HL-60 (cell line): ENCODE data around the gene JPT2.

Experiments used
- DNase-seq, 2 experiments: peaks; one replicate each; pipeline ENCODE4 v3.0.0-alpha.2; 2010 to 2020; ENCODE audit warnings: low read depth in 1 of 2, low spot score in 1 of 2
- H3K27ac ChIP-seq: fragments of 250-450 bp; sonication (Bioruptor Pico); replicated peaks from 2 replicates; pipeline ENCODE4 v1.5.1; 2020; ENCODE audit warnings: mild to moderate bottlenecking, moderate library complexity
- H3K27me3 ChIP-seq: fragments of 250-450 bp; sonication (Bioruptor Pico); 2 replicates; pipeline ENCODE4 v1.5.1; 2021; ENCODE audit warnings: mild to moderate bottlenecking, moderate library complexity; ENCODE audit not compliant: insufficient read depth, poor library complexity, severe bottlenecking
- H3K4me3 ChIP-seq: replicated peaks from 2 replicates; pipeline ENCODE4 v1.5.1; 2011; ENCODE audit warnings: mild to moderate bottlenecking, control low read depth, low read length; ENCODE audit not compliant: insufficient read depth
- GABPA ChIP-seq: IDR thresholded peaks from 2 replicates; pipeline ENCODE4 v1.6.1; 2012; ENCODE audit warnings: low read depth
- POLR2AphosphoS5 ChIP-seq: IDR thresholded peaks from 2 replicates; pipeline ENCODE4 v1.6.1; 2012; ENCODE audit warnings: low read depth
- SPI1 ChIP-seq: IDR thresholded peaks from 2 replicates; pipeline ENCODE4 v1.6.1; 2012; ENCODE audit warnings: low read depth, mild to moderate bottlenecking, borderline replicate concordance
- TF ChIP-seq, protein P1 (sequence below): IDR thresholded peaks from 2 replicates; pipeline ENCODE4 v1.6.1; 2012; ENCODE audit warnings: low read depth; ENCODE audit not compliant: insufficient replicate concordance
- TF ChIP-seq, protein P2 (sequence below): IDR thresholded peaks from one replicate; pipeline ENCODE4 v1.5.1; 2011; ENCODE audit warnings: low read length, control low read depth, inconsistent platforms; ENCODE audit not compliant: insufficient read depth

The JPT2 gene

DNA sequence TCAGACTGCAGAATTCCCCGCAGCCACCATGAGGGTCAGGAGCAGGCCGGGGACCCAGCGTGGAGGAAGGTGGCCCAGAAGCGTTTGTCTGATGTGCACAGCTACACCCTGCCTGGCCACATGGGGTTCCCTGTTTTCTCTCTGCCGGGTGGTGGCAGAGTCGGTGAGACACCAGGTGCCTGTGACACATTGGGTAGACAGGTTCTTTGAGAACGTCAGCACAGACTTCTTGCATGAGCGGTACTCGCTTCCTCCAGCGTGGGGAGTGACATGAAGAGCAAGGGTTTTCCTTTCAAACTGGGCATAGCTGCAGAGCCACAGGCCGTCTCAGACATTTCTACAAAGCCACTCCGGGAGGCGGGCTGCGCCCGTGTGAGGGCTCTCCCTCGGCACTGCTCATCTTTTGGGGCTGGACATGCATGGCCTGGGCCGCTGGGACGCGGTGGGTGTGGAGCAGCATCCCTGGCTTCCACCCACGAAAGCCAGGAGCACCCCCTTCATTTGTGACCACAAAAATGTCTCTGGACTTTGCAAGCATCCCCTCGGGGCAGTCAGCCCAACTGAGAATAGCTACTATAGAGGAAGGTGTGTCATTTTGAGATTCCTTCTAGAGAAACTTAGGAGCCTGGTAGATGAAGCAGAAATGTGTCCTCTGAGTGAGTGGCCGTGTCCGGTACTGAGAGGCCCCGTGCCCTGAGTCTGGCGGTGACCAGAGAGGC is 67.3 kb downstream of the JPT2 start:
- no peak for TF ChIP-seq GABPA
- no peak for TF ChIP-seq POLR2AphosphoS5
- TF ChIP-seq, protein P1, sequence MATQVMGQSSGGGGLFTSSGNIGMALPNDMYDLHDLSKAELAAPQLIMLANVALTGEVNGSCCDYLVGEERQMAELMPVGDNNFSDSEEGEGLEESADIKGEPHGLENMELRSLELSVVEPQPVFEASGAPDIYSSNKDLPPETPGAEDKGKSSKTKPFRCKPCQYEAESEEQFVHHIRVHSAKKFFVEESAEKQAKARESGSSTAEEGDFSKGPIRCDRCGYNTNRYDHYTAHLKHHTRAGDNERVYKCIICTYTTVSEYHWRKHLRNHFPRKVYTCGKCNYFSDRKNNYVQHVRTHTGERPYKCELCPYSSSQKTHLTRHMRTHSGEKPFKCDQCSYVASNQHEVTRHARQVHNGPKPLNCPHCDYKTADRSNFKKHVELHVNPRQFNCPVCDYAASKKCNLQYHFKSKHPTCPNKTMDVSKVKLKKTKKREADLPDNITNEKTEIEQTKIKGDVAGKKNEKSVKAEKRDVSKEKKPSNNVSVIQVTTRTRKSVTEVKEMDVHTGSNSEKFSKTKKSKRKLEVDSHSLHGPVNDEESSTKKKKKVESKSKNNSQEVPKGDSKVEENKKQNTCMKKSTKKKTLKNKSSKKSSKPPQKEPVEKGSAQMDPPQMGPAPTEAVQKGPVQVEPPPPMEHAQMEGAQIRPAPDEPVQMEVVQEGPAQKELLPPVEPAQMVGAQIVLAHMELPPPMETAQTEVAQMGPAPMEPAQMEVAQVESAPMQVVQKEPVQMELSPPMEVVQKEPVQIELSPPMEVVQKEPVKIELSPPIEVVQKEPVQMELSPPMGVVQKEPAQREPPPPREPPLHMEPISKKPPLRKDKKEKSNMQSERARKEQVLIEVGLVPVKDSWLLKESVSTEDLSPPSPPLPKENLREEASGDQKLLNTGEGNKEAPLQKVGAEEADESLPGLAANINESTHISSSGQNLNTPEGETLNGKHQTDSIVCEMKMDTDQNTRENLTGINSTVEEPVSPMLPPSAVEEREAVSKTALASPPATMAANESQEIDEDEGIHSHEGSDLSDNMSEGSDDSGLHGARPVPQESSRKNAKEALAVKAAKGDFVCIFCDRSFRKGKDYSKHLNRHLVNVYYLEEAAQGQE = no peak
- TF ChIP-seq SPI1 = no peak
- TF ChIP-seq, protein P2, sequence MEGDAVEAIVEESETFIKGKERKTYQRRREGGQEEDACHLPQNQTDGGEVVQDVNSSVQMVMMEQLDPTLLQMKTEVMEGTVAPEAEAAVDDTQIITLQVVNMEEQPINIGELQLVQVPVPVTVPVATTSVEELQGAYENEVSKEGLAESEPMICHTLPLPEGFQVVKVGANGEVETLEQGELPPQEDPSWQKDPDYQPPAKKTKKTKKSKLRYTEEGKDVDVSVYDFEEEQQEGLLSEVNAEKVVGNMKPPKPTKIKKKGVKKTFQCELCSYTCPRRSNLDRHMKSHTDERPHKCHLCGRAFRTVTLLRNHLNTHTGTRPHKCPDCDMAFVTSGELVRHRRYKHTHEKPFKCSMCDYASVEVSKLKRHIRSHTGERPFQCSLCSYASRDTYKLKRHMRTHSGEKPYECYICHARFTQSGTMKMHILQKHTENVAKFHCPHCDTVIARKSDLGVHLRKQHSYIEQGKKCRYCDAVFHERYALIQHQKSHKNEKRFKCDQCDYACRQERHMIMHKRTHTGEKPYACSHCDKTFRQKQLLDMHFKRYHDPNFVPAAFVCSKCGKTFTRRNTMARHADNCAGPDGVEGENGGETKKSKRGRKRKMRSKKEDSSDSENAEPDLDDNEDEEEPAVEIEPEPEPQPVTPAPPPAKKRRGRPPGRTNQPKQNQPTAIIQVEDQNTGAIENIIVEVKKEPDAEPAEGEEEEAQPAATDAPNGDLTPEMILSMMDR = no peak
- H3K27ac ChIP-seq = no peak overlapping the region
- H3K4me3 ChIP-seq = no peak overlapping the region
- H3K27me3 ChIP-seq = no peaks in the 10 kb centered on the region
- DNase-seq = no peak

DNA sequence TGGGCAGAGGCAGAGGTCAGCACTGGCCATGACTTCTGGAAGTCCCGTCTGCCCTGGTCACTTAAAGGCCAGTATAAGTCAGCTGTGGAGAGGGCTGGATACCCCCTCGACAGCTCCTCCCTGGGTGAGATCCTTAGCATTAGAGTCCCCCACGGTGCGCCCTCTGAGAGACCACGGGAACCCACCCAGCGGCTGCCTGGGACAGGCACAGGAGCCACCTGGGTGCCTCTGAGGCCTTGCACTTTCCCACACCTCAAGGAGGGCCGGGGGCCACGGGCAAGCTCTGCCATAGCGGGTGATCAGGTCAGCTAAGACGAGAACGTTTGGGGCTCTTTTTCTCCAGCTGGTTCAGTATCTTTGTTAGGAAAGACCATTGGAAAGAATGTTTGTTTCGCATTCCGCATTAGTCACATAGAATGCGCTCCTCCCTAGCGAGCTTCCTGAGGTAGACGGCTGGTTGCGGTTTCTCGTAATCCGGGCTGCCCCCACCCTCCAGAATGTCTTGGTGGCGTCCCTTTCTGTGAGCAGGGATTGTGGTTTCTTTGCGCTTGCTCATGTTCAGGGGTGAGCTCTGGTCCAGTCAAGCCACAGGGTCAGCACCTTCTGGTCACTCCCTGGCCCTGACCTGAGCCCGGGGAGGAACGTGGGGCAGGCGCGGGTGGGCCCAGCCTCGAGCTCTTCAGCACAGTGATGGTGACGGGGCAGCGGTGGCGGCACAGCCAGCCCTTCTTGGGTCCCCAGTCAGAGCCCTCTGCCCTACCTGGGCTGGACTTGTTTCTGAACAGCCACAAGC is 68.0 kb downstream of the JPT2 start:
- H3K27me3 ChIP-seq = no peaks in the 10 kb centered on the region
- no peak overlapping the region for H3K4me3 ChIP-seq
- no peak for DNase-seq
- H3K27ac ChIP-seq = no peak overlapping the region
- TF ChIP-seq SPI1 = no peak
- TF ChIP-seq, protein P1 = no peak
- TF ChIP-seq, protein P2 = no peak
- no peak for TF ChIP-seq GABPA
- no peak for TF ChIP-seq POLR2AphosphoS5

DNA sequence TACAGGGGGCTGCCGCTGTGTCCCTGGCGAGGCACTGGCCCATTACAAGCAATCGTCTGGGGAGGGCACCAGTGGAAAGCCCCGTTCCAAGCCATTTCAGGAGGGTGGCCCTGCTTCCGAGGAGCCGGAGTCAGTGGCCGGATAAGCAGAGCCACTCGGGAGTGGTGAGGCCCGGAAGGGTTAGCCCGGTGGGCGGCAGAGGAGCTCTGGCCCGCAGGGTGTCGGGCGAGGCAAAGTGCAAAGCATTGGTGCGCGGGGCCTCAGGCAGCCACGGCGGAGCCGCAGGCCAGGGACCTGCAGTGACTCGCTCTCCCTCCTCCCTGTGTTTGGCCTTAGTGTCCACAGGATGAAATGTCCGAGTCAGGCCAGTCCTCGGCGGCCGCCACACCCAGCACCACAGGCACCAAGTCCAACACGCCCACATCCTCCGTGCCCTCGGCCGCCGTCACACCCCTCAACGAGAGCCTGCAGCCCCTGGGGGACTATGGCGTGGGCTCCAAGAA is 68.7 kb downstream of the JPT2 start:
- no peak overlapping the region for H3K27ac ChIP-seq
- no peak for DNase-seq
- H3K27me3 ChIP-seq = no peaks in the 10 kb centered on the region
- TF ChIP-seq POLR2AphosphoS5 = no peak
- TF ChIP-seq, protein P2 = no peak
- TF ChIP-seq GABPA = no peak
- no peak for TF ChIP-seq SPI1
- TF ChIP-seq, protein P1 = no peak
- H3K4me3 ChIP-seq = no peak overlapping the region
